ENCODE results near the gene EMP2.

Gene EMP2

GRCh38 chr16:10575506-10576130 is 4.8 kb downstream of the EMP2 start:
- H3K4me1 ChIP-seq (ENCODE audit: control insufficient read depth, low read length) = no peaks in the 10 kb centered on the region
- TF ChIP-seq EZH2phosphoT487 (IDR thresholded peaks at IDR 0.05; ENCODE audit: borderline replicate concordance, low read length) (no peak), CTCF (IDR thresholded peaks at IDR 0.05; ENCODE audit: low read depth, low read length, poor library complexity, severe bottlenecking) (no peak)
- no peak overlapping the region for H3K4me2 ChIP-seq (ENCODE audit: low read length)
- H3K27ac ChIP-seq (ENCODE audit: low read depth, low read length) = no peak overlapping the region
- peaks cover 36% of the 10 kb centered on the region for H3K27me3 ChIP-seq (ENCODE audit: control insufficient read depth, low read length)
- H3F3A ChIP-seq (ENCODE audit: control insufficient read depth, insufficient read depth) = no peaks in the 10 kb centered on the region
- H3K79me2 ChIP-seq (ENCODE audit: control insufficient read depth, low read length) = no peaks in the 10 kb centered on the region
- no peaks in the 10 kb centered on the region for H4K20me1 ChIP-seq (ENCODE audit: control insufficient read depth, insufficient read depth, low read depth, low read length)
- H3K36me3 ChIP-seq (ENCODE audit: control insufficient read depth, low read length) = no peaks in the 10 kb centered on the region
- no peaks in the 10 kb centered on the region for H3K9me2 ChIP-seq (replicated peaks; ENCODE audit: control insufficient read depth, low read length)
- no peaks in the 10 kb centered on the region for H3K9me3 ChIP-seq (ENCODE audit: control insufficient read depth, insufficient read depth, low read length)
- H3K4me3 ChIP-seq (ENCODE audit: low read length) = no peak overlapping the region

GRCh38 chr16:10572611-10573010 is 7.8 kb downstream of the EMP2 start:
- Histone ChIP-seq H3K4me2 (ENCODE audit: low read length) (no peak overlapping the region), H4K20me1 (ENCODE audit: control insufficient read depth, insufficient read depth, low read depth, low read length) (no peaks in the 10 kb centered on the region), H3K9me3 (ENCODE audit: control insufficient read depth, insufficient read depth, low read length) (no peaks in the 10 kb centered on the region), H3K36me3 (ENCODE audit: control insufficient read depth, low read length) (no peaks in the 10 kb centered on the region), H3K9me2 (replicated peaks; ENCODE audit: control insufficient read depth, low read length) (no peaks in the 10 kb centered on the region), H3K4me3 (ENCODE audit: low read length) (no peak overlapping the region), H3K27me3 (ENCODE audit: control insufficient read depth, low read length) (peaks cover 13% of the 10 kb centered on the region; the same call in 1 of the 2 replicates), H3K79me2 (ENCODE audit: control insufficient read depth, low read length) (no peaks in the 10 kb centered on the region), H3K4me1 (ENCODE audit: control insufficient read depth, low read length) (no peaks in the 10 kb centered on the region), H3F3A (ENCODE audit: control insufficient read depth, insufficient read depth) (no peaks in the 10 kb centered on the region), H3K27ac (ENCODE audit: low read depth, low read length) (no peak overlapping the region)
- TF ChIP-seq EZH2phosphoT487 (IDR thresholded peaks at IDR 0.05; ENCODE audit: borderline replicate concordance, low read length) (no peak), CTCF (IDR thresholded peaks at IDR 0.05; ENCODE audit: low read depth, low read length, poor library complexity, severe bottlenecking) (no peak)

GRCh38 chr16:10571354-10571753 is 9.0 kb downstream of the EMP2 start:
- TF ChIP-seq EZH2phosphoT487 (IDR thresholded peaks at IDR 0.05; ENCODE audit: borderline replicate concordance, low read length) (no peak), CTCF (IDR thresholded peaks at IDR 0.05; ENCODE audit: low read depth, low read length, poor library complexity, severe bottlenecking) (no peak)
- Histone ChIP-seq H3K4me3 (ENCODE audit: low read length) (no peak overlapping the region), H3K27me3 (ENCODE audit: control insufficient read depth, low read length) (peaks cover 7% of the 10 kb centered on the region), H4K20me1 (ENCODE audit: control insufficient read depth, insufficient read depth, low read depth, low read length) (no peaks in the 10 kb centered on the region), H3F3A (ENCODE audit: control insufficient read depth, insufficient read depth) (no peaks in the 10 kb centered on the region), H3K4me1 (ENCODE audit: control insufficient read depth, low read length) (no peaks in the 10 kb centered on the region), H3K9me3 (ENCODE audit: control insufficient read depth, insufficient read depth, low read length) (no peaks in the 10 kb centered on the region), H3K36me3 (ENCODE audit: control insufficient read depth, low read length) (no peaks in the 10 kb centered on the region), H3K79me2 (ENCODE audit: control insufficient read depth, low read length) (no peaks in the 10 kb centered on the region), H3K27ac (ENCODE audit: low read depth, low read length) (no peak overlapping the region), H3K9me2 (replicated peaks; ENCODE audit: control insufficient read depth, low read length) (no peaks in the 10 kb centered on the region), H3K4me2 (ENCODE audit: low read length) (no peak overlapping the region)
